CD4-positive, alpha-beta T cell treated with Interferon alpha-2 for 1 hour (primary cell): ENCODE results near the gene IPO11.
"Not testable (repeated sequence)": the region's sequence is repeated elsewhere in the genome, so short reads cannot be mapped to it uniquely, and the experiment has no call there.

ENCODE experiments used
- DNase-seq, 2 donors: peaks; one replicate each; pipeline ENCODE4 v3.0.0-alpha.2; 2020 to 2022

IPO11 gene

DNA sequence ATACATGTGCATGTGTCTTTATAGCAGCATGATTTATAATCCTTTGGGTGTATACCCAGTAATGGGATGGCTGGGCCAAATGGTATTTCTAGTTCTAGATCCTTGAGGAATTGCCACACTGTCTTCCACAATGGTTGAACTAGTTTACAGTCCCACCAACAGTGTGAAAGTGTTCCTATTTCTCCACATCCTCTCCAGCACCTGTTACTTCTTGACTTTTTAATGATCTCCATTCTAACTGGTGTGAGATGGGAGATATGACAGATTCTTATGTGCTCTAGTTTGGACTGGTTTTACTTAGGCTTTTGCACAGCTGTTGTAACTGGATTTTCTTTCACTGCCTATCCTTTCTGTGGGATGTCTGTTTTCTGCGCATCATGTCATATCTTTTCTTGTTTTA is 108.2 kb downstream of the IPO11 start:
- not testable (repeated sequence) for DNase-seq

DNA sequence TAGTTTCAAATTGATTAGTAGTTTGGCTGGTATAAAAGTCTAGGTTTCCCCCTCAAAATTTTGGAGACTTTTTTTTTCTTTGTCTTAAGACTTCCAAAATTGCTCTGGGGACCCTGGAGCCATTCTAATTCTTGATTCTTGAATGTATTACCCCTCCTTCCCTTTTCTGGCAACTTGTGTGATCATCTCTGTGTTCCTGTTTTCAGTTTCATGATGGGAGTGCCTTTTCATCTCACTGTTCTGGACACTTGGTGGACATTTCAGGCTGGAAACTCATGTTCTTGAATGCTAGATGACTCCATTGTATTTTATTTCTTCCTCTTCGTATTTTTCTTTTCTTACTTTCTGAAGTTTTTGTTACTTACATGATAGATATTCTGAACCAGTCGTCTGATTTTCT is 108.8 kb downstream of the IPO11 start:
- no peak for DNase-seq

DNA sequence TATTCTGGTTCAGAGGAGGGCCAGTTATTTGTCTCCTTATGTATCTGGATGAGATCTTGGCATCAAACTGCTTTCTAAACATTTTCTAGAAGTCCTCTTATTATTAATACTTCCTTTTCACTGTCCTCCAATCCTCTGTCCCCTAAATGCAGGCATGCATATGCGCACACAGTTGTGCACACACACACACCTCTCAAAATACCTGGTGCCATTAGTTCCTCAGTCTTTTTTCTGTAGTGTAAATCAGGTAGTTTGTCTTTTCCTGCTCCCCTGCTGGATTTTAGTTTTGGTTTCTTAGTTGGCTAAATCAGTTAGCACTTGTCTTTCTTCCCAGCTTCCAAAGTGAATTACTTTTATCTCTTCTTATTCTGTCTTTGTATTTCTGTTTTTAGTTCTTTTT is 110.2 kb downstream of the IPO11 start:
- no peak for DNase-seq

DNA sequence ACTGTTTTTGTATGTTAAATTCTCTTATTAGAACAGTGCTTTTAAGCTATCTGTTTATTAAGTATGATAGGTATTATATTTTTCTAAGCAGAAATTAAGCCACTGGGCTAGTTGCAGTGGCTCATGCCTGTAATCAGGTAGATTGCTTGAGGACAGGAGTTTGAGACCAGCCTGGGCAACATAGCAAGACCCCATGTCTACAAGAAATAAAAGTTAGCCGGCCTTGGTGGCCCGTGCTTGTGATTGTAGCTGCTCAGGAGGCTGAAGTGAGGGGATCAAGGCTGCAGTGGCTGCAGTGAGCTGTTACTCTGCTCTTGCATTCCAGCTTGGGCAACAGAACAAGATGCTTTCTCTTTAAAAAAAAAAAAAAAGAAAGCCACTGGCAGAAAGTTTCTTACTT is 121.0 kb downstream of the IPO11 start:
- no peak for DNase-seq

DNA sequence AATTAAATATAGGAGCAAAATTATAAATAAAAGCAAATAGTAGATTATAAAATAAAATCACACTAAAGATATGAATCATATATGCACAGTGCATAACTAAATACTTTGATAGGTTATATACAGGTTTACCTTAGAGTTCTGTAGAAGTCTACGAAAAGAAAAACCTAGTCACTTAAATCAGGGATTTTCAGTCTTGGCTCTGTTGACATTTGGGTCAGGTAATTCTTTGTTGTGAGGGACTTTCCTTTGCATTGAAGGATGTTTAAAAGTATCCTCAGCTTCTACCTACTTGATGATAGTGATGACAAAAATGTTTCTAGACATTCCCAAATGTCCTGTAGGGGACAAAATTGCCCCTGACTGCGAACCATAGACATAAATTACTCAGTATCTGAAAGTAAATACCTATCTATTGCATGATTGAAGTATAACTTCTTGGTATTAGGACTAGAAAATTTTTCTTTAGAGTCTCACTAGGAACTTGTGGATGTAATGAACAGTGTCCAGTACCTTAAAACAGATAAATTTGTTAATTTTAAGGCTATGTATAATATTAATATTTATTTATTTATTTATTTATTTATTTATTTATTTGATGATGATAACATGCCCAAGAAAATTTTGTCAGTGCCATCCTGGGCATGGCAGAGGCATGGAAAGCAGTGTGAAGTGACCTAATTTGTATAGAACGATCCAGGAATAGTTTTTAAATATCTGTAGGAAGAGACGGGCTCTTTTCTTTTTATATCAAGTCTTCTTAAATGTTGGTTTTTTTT is 122.1 kb downstream of the IPO11 start:
- DNase-seq: no peak

DNA sequence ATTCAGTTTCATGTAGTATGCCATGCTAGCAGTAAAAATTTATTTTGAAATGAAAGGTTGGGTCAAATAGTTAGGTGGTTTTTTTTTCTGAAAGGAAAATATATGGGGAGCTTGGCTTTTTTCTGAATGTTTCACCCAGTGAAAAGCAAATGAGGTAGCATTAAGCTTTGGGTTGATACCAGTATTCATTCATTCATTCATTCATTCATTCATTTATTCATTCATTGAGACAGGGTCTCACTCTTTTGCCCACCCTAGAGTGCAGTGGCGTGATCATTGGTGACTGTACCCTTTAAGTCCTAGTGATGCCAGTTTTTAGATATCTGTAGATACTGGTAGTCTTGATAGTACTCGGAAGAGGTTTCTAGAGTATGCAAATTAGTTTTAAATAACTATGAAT is 123.7 kb downstream of the IPO11 start:
- DNase-seq: no peak

DNA sequence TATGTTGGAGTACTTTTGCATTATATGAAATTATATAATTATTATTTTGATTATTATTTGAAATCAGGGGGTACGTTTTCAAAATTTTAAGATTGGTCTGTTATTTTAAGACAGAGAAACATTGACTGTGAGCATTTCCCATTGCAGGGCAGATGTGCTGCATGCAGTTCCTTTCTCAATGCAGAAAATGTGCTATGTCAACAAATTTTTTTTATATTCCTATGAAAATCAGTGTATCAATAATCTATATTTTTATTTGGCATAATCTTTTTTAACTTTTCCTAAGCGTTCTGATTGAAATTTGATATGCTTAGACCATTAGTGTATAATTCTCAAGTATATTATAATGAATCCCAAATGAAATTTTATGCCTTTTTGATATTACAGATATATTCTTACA is 124.2 kb downstream of the IPO11 start:
- no peak for DNase-seq

DNA sequence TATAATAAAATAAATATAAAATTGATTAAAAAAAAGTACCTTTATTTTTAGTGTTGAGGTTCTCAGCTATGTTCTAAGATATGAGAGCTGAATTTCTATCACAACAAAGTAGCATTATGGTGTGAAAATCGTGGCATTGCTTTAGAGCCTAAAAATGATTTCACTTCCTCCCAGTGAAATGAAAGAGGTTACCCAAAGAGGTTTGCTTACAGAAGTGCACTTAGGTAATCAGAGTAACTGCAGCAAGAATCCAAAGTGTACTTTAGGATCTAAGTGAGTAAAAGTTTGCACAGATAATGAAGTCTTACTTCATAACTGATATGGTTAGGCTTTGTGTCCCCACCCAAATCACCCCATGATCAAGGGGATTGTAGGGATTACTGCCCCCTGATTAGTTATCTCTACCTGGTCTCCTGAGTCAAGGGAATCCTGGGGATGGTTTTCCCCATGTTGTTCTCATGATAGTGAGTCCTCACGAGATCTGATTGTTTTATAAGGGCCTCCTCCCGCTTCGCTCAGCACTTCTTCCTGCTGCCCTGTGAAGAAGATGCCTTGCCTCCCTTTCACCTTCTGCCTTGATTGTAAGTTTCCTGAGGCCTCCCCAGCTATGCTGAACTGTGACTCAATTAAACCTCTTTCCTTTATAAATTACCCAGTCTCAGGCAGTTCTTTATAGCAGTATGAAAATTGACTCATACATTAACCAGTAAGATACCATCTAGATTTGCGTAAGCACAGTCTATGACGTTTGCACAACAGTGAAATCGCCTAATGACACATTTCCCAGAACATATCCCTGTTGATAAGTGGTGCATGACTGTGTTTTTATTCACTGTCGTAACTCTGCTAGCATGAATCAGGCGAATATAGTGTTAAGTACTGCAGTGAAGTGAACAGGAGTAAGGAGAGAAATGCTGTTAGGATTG is 125.7 kb downstream of the IPO11 start:
- DNase-seq: peak in 1 of 2 donors; percentile 4

DNA sequence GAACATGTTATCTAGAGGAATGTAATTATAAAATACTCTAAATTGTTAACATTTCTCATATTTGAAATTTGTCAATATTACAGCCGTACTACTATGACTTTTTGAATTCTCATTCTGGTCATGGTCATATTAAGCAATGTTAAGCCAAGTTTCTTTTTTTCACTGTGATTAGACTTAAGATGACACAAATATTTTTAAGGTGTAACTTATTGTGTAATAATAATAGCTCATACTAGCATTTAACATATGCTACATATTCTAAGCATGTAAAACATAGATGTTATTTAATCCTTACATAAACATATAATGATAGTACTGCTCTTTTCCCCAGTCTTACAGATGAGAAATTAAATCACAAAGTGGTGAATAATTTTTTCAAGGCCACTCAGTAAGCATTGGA is 130.2 kb downstream of the IPO11 start:
- no peak for DNase-seq

DNA sequence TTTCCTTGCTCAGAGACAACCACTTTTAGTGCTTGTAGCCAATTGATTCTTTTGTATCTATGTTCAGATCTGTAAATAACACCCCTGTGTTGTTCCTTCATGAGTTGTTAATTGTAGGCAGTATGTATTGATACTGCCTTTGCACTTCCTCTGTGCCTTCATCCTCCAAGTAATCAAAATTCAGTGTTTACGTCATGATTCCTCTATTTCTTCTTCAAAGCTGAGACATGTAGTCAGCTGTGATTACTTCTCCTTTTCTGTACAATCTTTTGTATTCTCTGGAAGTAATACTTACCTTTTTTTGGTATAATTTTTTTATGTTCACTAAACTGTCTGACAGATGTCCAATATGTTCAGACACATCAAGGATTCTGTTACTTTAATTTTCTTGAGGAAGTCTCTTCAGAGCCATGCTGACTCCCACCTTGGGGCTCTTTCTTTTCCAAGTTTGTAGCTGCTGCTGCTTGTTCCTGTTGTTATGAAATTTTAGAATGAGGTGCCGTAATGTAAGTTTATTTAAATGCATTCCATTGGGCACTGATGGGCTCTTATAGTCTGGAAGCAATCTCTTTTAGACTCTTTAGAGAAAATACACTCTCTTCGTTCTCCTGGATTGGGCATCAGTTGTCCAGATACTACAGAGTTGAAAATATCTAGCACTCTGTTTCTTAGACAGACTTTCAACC is 135.5 kb downstream of the IPO11 start:
- DNase-seq: peak in 1 of 2 donors; percentile 4

DNA sequence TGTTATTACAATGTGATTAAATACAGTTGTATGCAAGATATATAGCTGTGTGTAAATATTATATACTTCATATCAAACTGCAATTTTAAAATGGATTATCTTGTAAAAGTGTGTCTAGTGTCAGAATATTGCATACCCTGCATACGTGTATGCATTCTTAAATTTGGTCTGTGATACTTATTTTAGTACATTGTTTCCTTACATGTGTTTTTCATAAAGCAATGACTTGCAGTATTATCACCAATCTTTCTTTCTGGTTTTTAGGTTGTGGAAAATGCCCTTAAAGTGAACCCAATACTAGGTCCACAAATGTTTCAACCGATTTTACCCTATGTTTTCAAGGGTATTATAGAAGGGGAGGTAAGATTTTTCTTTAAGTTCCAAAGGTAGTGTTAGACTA is 137.5 kb downstream of the IPO11 start:
- DNase-seq: no peak

DNA sequence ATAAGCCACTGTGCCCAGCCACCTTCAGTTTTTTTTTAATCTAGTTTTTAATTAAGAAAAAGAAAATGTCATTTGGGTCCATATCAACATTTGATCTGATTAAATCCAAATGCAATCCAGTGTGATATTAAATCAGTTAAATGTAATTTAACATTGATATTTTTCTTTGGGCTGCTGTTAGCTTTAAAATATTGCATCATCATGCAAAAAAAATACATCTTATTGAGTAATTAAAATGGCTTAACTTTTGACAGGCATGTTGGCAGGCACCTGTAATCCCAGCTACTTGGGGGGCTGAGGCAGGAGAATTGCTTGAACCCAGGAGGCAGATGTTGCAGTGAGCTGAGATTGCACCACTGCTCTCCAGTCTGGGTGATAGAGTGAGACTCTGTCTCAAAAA is 143.4 kb downstream of the IPO11 start:
- DNase-seq: no peak

DNA sequence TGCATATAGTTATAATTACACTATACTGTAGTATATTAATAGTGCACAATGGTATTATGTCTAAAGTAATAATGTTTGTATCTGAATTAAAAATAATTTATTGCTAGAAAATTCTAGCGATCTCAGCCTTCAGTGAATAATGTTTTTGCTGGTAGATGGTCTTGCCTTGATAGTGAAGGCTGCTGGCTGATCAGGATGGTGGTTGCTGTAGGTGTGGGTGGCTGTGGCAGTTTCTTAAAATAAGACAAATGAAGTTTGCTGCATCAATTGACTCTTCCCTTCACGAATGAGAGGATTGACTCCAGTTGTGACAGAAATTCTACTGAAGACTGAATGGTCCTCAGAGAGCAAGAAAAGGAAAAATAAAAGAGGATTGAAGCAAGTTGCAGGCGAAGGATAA is 146.4 kb downstream of the IPO11 start:
- DNase-seq: no peak

DNA sequence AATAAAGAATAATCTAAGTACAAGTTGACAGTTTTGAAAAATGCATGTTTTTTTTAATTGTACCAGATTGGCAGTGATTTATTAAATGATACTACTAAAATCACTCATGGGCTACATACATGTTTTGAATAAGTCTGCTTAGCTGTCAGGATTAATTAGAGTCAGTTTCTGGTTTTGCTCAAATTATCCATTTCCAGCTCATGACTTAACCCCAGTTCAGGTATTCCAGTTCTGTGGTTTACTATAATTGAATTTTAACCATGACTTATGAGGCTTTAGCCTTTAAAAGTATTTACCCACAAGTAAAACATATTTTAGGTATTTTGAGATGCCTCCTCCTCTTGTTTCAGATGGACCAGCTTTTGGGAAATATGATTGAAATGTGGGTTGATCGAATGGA is 148.2 kb downstream of the IPO11 start:
- DNase-seq: no peak

DNA sequence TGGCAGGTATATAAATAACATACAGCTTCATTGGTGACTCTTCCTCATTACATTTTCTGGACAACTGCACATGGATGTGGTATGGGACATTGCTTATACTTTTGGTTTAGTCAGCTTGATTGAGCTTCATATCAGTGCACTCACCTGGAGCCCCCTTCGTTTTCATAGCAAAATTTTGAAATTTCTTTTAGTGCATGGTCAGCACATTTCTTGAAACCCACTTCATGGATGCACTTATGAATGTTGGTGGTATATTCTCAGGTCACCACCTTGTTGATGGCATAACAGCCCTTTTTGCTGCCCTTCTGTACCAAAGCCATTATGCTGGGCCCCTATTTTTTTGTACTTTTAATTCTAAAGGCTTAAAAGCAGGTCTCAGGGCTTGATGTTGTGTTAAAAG is 149.3 kb downstream of the IPO11 start:
- DNase-seq: no peak

DNA sequence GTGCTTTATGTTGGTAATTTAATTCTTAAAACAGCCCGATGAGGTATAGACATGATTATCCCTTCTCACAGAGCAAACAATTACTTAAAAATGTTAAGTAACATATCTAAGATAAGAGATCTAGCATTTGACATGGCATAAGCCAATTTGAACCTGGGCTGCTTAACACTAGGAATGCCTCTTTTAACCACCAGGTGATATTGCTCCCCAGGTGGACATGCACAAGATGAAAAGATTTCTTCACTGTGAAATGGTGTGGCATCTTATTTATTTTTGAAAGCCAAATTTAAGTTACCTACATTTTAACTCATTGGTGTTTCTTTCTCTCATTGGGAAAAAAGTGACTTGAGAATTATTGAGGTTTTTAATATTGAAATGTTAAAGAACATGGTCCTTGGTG is 150.3 kb downstream of the IPO11 start:
- DNase-seq: no peak

DNA sequence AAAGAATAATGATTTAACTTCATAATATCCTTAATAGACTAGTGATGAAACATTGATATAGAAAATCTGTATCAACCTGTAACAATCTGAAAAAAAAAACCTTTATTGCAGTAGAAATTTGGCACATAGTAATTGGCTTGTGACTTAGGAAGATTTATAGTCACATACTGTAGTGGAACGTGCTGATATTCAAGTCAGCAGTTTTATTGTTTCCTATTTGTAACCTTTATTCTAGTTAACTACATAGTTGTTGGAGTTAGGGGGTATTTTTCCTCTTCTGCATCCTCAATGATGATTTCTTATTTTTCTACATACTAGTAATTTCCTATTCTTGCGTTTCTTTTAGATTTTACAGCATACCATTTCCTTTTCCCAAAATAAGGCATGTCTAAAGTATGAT is 151.5 kb downstream of the IPO11 start:
- no peak for DNase-seq

DNA sequence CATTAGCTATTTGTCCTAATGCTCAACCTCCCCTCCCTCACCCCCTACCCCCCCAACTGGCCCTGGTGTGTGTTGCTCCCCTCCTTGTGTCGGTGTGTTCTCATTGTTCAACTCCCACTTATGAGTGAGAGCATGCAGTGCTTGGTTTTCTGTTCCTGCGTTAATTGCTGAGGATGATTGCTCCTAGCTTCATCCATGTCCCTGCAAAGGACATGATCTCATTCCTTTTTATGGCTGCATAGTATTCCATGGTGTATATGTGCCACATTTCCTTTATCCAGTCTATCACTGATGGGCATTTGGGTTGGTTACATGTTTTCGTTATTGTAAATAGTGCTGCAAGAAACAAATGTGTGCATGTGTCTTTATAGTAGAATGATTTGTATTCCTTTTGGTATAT is 153.2 kb downstream of the IPO11 start:
- not testable (repeated sequence) for DNase-seq

DNA sequence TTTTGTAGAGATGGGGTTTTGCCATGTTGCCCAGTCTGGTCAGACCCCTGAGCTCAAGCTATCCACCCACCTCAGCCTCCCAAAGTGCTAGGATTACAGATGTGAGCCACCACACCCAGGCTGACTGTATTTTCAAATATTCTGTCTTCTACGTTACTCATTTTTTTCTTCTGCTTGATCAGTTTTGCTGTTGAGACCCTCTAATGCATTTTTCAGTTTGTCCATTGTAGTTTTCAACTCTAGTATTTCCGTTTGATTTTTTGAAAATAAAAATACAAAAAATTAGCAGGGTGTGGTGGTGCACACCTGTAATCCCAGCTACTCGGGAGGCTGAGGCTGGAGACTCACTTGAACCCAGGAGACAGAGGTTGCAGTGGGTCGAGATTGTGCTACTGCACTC is 155.6 kb downstream of the IPO11 start:
- no peak for DNase-seq

DNA sequence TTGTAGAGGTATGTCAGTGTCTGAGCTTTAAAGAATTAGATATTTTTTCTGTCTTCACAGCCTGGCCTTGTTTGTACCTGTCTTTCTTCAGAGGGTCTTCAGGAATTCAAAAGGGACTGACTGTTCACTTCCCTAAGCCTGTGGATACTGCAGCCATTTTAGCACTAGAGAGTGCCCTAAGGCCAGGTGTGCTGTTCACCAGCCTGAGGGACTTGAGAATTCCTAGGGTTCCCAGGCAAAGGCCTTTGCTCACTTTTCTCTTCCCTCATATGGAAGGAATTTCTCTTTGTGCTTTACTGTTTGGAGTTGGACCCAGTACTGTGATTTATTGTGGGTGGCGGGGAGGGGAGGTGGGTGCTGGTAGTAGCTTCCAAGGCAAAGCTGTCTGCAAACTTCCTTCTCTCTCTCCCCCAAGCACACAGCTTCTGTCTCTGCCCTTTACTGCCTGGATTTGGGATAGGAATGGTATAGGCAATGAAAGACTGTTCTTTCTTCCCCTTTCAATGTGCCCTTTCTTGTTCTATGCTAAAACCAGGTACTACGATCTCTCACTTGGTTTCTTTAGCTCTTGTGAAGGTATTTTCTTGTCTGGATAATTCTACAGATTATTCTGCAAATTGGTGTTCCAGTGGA is 156.4 kb downstream of the IPO11 start:
- DNase-seq: no peak

DNA sequence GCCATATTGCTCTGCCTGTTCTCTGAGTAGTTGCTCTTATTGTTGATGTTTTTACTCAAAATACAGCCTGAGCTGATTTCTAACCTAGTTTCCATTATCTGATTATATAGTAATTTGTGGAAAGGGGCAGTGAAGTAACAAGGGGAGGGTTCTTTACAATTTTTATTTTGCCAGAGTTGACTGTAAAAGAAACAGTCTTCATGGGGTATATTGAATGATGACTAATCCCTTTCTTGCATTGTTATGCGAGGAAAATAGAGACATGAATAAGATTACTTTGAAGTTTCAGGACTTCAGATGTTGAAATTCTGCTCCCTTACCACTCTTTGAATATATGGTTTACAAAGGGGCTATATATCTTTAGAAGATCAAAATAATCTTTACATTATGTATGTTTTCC is 156.9 kb downstream of the IPO11 start:
- no peak for DNase-seq

DNA sequence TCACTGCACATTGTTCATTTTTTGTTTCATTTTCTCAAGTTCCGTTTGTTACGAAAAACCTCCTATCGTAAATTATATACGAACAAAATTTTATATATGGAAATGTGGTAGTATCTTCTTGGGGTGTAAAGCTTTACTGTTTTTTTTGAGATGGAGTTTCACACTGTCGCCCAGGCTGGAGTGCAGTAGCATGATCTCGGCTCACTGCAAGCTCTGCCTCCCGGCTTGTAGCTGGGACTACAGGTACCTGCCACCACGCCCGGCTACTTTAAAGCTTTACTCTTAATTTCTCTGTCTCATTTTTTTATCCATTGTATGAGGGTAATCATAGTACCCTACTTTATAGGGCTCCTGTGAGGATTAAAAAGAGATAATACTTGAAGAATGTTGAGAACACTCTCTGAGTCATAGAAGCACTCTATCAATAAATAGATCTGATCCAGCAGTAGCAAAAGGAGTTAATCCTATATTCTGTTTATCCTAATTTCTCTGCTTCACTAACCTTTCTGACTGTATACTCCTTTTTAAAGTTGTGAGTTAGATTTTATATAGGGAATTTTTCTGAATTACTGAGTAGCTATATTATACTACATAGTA is 160.5 kb downstream of the IPO11 start:
- no peak for DNase-seq

DNA sequence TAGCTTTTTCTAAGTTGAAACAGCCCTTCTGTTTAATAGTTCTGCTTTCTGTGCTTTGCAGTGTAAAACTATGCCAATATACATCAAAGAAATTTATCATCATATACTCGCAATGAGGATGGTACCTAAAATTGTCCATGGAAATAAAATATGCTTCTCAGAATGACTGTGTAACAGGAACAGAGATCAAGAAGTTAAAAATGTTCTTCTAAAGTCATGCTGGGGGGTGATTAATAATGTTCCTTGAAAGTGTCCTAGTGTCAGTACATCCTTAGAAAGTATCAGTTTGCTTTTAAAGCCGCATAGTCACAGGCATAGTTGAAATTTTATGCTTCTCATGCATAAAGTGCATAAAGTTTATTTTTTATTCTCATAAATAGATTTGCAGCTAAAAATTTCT is 162.0 kb downstream of the IPO11 start:
- no peak for DNase-seq
